Measurements from ENCODE around the gene EPHA3.

DNA sequence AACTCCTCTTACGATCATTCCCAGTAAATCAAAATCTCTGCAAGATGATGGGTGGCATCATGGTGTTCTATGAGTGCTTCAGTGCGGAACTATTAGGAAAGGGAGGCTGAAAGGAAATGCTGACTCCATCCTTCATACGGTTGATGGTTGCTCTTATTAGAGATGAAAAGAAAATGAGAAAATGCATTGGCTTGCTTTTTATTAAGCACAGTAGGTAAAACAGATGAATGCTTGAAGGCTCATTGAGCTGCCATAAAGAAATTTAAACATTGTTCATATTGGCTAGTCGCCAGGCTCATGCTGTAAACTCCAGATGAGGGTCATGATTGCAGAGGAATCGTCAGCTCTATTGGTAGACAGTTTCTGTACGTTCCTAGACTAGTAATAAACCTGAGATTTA lies 115.8 kb downstream of the EPHA3 start:
- no peak for TF ChIP-seq CREB1 (IDR thresholded peaks at IDR 0.05)
- TF ChIP-seq CREB1 (CRISPR knock-in tag; IDR thresholded peaks at IDR 0.05) = no peak
- TF ChIP-seq, protein P1, sequence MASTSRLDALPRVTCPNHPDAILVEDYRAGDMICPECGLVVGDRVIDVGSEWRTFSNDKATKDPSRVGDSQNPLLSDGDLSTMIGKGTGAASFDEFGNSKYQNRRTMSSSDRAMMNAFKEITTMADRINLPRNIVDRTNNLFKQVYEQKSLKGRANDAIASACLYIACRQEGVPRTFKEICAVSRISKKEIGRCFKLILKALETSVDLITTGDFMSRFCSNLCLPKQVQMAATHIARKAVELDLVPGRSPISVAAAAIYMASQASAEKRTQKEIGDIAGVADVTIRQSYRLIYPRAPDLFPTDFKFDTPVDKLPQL (IDR thresholded peaks at IDR 0.05; ENCODE audit: extremely low read depth, insufficient read length) = no peak
- TF ChIP-seq, protein P2, sequence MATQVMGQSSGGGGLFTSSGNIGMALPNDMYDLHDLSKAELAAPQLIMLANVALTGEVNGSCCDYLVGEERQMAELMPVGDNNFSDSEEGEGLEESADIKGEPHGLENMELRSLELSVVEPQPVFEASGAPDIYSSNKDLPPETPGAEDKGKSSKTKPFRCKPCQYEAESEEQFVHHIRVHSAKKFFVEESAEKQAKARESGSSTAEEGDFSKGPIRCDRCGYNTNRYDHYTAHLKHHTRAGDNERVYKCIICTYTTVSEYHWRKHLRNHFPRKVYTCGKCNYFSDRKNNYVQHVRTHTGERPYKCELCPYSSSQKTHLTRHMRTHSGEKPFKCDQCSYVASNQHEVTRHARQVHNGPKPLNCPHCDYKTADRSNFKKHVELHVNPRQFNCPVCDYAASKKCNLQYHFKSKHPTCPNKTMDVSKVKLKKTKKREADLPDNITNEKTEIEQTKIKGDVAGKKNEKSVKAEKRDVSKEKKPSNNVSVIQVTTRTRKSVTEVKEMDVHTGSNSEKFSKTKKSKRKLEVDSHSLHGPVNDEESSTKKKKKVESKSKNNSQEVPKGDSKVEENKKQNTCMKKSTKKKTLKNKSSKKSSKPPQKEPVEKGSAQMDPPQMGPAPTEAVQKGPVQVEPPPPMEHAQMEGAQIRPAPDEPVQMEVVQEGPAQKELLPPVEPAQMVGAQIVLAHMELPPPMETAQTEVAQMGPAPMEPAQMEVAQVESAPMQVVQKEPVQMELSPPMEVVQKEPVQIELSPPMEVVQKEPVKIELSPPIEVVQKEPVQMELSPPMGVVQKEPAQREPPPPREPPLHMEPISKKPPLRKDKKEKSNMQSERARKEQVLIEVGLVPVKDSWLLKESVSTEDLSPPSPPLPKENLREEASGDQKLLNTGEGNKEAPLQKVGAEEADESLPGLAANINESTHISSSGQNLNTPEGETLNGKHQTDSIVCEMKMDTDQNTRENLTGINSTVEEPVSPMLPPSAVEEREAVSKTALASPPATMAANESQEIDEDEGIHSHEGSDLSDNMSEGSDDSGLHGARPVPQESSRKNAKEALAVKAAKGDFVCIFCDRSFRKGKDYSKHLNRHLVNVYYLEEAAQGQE (IDR thresholded peaks at IDR 0.05; ENCODE audit: borderline replicate concordance) = no peak
- TF ChIP-seq, protein P2 (CRISPR knock-in tag; IDR thresholded peaks at IDR 0.05; ENCODE audit: low read depth) = no peak
- no peak for TF ChIP-seq POLR2A (conservative IDR thresholded peaks at IDR 0.05)

Data from K562 (cell line).